A673 (cell line): ENCODE data around the gene LHFPL6. TPM values are rescaled to one million over a fixed set of nuclear protein-coding genes. Genes with fewer than 3 reads are reported as not detected.
A peak's percentile ranks its signal among the peaks of the same experiment; 100 is the strongest.

Experiments used
- BruUV-seq: library from RNA; stranded (reverse); fragments of 400-500 nt; replicated peaks from 2 replicates; lab custom pipeline; 2021; lab: Mats Ljungman, UMichigan
- CTCF ChIA-PET: fragments of 300-600 bp; sonication (Branson Sonifier 250); formaldehyde crosslinking; loops from one replicate; lab custom pipeline; 2022; ENCODE audit warnings: antibody characterized with exemption; lab: Charles Lee
- POLR2A ChIA-PET: fragments of 300-600 bp; sonication (Branson Sonifier 250); formaldehyde crosslinking; loops from one replicate; lab custom pipeline; 2022; ENCODE audit warnings: antibody characterized with exemption; ENCODE audit not compliant: low non-redundant PET; lab: Charles Lee
- DNase-seq: peaks from one replicate; pipeline ENCODE4 v3.0.0-alpha.2; 2015; ENCODE audit warnings: low spot score
- H3K27ac ChIP-seq: fragments of 200-600 bp; sonication (generic); 2 replicates; pipeline ENCODE4 v1.5.1; 2016; ENCODE audit warnings: mixed run types, low read depth, mild to moderate bottlenecking, mixed read lengths, antibody characterized with exemption, low read length; ENCODE audit not compliant: poor library complexity, severe bottlenecking
- H3K27me3 ChIP-seq: fragments of 200-600 bp; sonication (generic); replicated peaks from 2 replicates; pipeline ENCODE4 v1.6.1; 2017; ENCODE audit warnings: mixed run types, low read depth, mild to moderate bottlenecking, mixed read lengths, antibody characterized with exemption, low read length; ENCODE audit not compliant: insufficient read depth, poor library complexity
- H3K36me3 ChIP-seq: fragments of 200-600 bp; sonication (generic); 2 replicates; pipeline ENCODE4 v1.6.1; 2016; ENCODE audit warnings: mixed run types, mild to moderate bottlenecking, mixed read lengths, antibody characterized with exemption, low read length; ENCODE audit not compliant: insufficient read depth, poor library complexity, severe bottlenecking
- H3K4me1 ChIP-seq: fragments of 200-600 bp; sonication (generic); 2 replicates; pipeline ENCODE4 v1.6.1; 2017; ENCODE audit warnings: mixed run types, mild to moderate bottlenecking, mixed read lengths, antibody characterized with exemption, low read length; ENCODE audit not compliant: insufficient read depth, poor library complexity, severe bottlenecking
- H3K4me3 ChIP-seq: fragments of 200-600 bp; sonication (generic); 2 replicates; pipeline ENCODE4 v1.5.1; 2016; ENCODE audit warnings: low read depth, mixed run types, mild to moderate bottlenecking, mixed read lengths, low read length; ENCODE audit not compliant: poor library complexity, severe bottlenecking
- H3K9me3 ChIP-seq: fragments of 200-600 bp; sonication (generic); 2 replicates; pipeline ENCODE4 v1.6.1; 2016; ENCODE audit warnings: mixed run types, low read depth, mild to moderate bottlenecking, mixed read lengths, antibody characterized with exemption, low read length; ENCODE audit not compliant: poor library complexity, severe bottlenecking
- CTCF ChIP-seq: fragments of 300-800, 200-600 bp; sonication (generic); conservative IDR thresholded peaks from 2 replicates; pipeline ENCODE4 v1.5.1; 2017; ENCODE audit warnings: low read depth, mild to moderate bottlenecking, antibody characterized with exemption, low read length, moderate library complexity, mixed read lengths
- EZH2 ChIP-seq: fragments of 200-600 bp; sonication (generic); IDR thresholded peaks from 2 replicates; pipeline ENCODE4 v1.6.1; 2017; ENCODE audit warnings: borderline replicate concordance, low read depth, mild to moderate bottlenecking, mixed read lengths, antibody characterized with exemption, low read length; ENCODE audit not compliant: poor library complexity, severe bottlenecking
- intact Hi-C: fragments of 100-400 bp; cut with micrococcal nuclease; formaldehyde crosslinking; loops from one replicate; pipeline ENCODE4 v1.10.0; 2022; ENCODE audit not compliant: unreplicated experiment
- total RNA-seq: library from RNA; stranded (reverse); gene quantifications from 2 replicates; pipeline ENCODE4 v1.2.3, GENCODE V29; 2021

Gene LHFPL6
- total RNA-seq, 1 experiment from 2014 or later, result 63.9 TPM

- H3K9me3 ChIP-seq, result no peaks in the 10 kb centered on the region
- no peak overlapping the region for H3K4me3 ChIP-seq
- peaks cover 66% of the 10 kb centered on the region for H3K4me1 ChIP-seq
- no peak for TF ChIP-seq EZH2
- TF ChIP-seq CTCF, result no peak
- ChIA-PET CTCF (no interaction called here), POLR2A (no interaction called here)
- no TSS peak for BruUV-seq
- H3K27ac ChIP-seq, result no peak overlapping the region
- no peaks in the 10 kb centered on the region for H3K27me3 ChIP-seq
- intact Hi-C loops, result no loop called here
- DNase-seq, result peak; percentile 75
- H3K36me3 ChIP-seq, result no peaks in the 10 kb centered on the region
These were observed 154.2 kb downstream of the LHFPL6 start for GRCh38 chr13:39448834-39449233.

GRCh38 chr13:39446865-39447264, 156.1 kb downstream of the LHFPL6 start:
- H3K9me3 ChIP-seq, result no peaks in the 10 kb centered on the region
- no peaks in the 10 kb centered on the region for H3K27me3 ChIP-seq
- H3K27ac ChIP-seq, result no peak overlapping the region
- peaks cover 47% of the 10 kb centered on the region for H3K4me1 ChIP-seq
- no peak overlapping the region for H3K4me3 ChIP-seq
- intact Hi-C loops, result no loop called here
- POLR2A ChIA-PET, result no interaction called here
- DNase-seq, result no peak
- CTCF ChIA-PET, result no interaction called here
- TF ChIP-seq CTCF (no peak), EZH2 (no peak)
- no TSS peak for BruUV-seq
- H3K36me3 ChIP-seq, result no peaks in the 10 kb centered on the region

GRCh38 chr13:39444866-39445265, 158.1 kb downstream of the LHFPL6 start:
- BruUV-seq, result no TSS peak
- Histone ChIP-seq H3K4me3 (no peak overlapping the region), H3K9me3 (no peaks in the 10 kb centered on the region), H3K4me1 (peaks cover 27% of the 10 kb centered on the region), H3K36me3 (no peaks in the 10 kb centered on the region), H3K27ac (no peak overlapping the region), H3K27me3 (no peaks in the 10 kb centered on the region)
- intact Hi-C loops, result no loop called here
- POLR2A ChIA-PET, result interaction anchor here (0.6 kb wide), 1 partner anchor 10 kb away, joined by 3 read pairs; no protein-coding TSS in a partner anchor
- DNase-seq, result no peak
- TF ChIP-seq CTCF, result no peak
- no peak for TF ChIP-seq EZH2
- CTCF ChIA-PET, result no interaction called here
